ENCODE results near the gene CDH15.
A peak's percentile ranks its signal among the peaks of the same experiment; 100 is the strongest.

Gene CDH15

GRCh38 chr16:89154390-89155183, 17.0 kb upstream of the CDH15 start:
- no peaks in the 10 kb centered on the region for H3K4me1 Mint-ChIP-seq
- H3K9me3 Mint-ChIP-seq = no peaks in the 10 kb centered on the region
- H3K27ac Mint-ChIP-seq (ENCODE audit: low read depth) = no peak overlapping the region
- no peak overlapping the region for H3K4me3 Mint-ChIP-seq
- peaks cover 5% of the 10 kb centered on the region for H3K36me3 Mint-ChIP-seq (ENCODE audit: insufficient read depth)
- ATAC-seq (replicated peaks; ENCODE audit: extremely low read depth, poor library complexity, severe bottlenecking) (no peak), DNase-seq (ENCODE audit: low spot score in 2 of 2) (no peak)
- H3K27me3 Mint-ChIP-seq = no peaks in the 10 kb centered on the region

- Mint-ChIP-seq H3K36me3 (ENCODE audit: insufficient read depth) (peaks cover 5% of the 10 kb centered on the region), H3K4me1 (no peaks in the 10 kb centered on the region), H3K27ac (ENCODE audit: low read depth) (no peak overlapping the region), H3K27me3 (no peaks in the 10 kb centered on the region), H3K4me3 (no peak overlapping the region), H3K9me3 (no peaks in the 10 kb centered on the region)
- ATAC-seq (replicated peaks; ENCODE audit: extremely low read depth, poor library complexity, severe bottlenecking) = no peak
- no peak for DNase-seq (ENCODE audit: low spot score in 2 of 2)
Observed at GRCh38 chr16:89155184-89155679, 16.3 kb upstream of the CDH15 start.

GRCh38 chr16:89155851-89156739, 15.5 kb upstream of the CDH15 start:
- Mint-ChIP-seq H3K27ac (ENCODE audit: low read depth) (peak overlapping the region; percentile 19), H3K9me3 (no peaks in the 10 kb centered on the region), H3K36me3 (ENCODE audit: insufficient read depth) (peaks cover 4% of the 10 kb centered on the region), H3K27me3 (no peaks in the 10 kb centered on the region), H3K4me3 (no peak overlapping the region), H3K4me1 (no peaks in the 10 kb centered on the region)
- no peak for DNase-seq (ENCODE audit: low spot score in 2 of 2)
- ATAC-seq (replicated peaks; ENCODE audit: extremely low read depth, poor library complexity, severe bottlenecking) = no peak

GRCh38 chr16:89156740-89157645, 14.6 kb upstream of the CDH15 start:
- no peak for DNase-seq (ENCODE audit: low spot score in 2 of 2)
- H3K9me3 Mint-ChIP-seq = no peaks in the 10 kb centered on the region
- H3K36me3 Mint-ChIP-seq (ENCODE audit: insufficient read depth) = peaks cover 4% of the 10 kb centered on the region
- H3K4me3 Mint-ChIP-seq = no peak overlapping the region
- peak overlapping the region; percentile 19 for H3K27ac Mint-ChIP-seq (ENCODE audit: low read depth)
- no peaks in the 10 kb centered on the region for H3K4me1 Mint-ChIP-seq
- no peak for ATAC-seq (replicated peaks; ENCODE audit: extremely low read depth, poor library complexity, severe bottlenecking)
- no peaks in the 10 kb centered on the region for H3K27me3 Mint-ChIP-seq

GRCh38 chr16:89157778-89158177, 13.8 kb upstream of the CDH15 start:
- Mint-ChIP-seq H3K4me3 (no peak overlapping the region), H3K9me3 (no peaks in the 10 kb centered on the region), H3K27me3 (no peaks in the 10 kb centered on the region), H3K4me1 (no peaks in the 10 kb centered on the region), H3K27ac (ENCODE audit: low read depth) (no peak overlapping the region), H3K36me3 (ENCODE audit: insufficient read depth) (peaks cover 5% of the 10 kb centered on the region)
- no peak for ATAC-seq (replicated peaks; ENCODE audit: extremely low read depth, poor library complexity, severe bottlenecking)
- DNase-seq (ENCODE audit: low spot score in 2 of 2) = no peak

- no peak overlapping the region for H3K4me3 Mint-ChIP-seq
- H3K27ac Mint-ChIP-seq (ENCODE audit: low read depth) = peak overlapping the region; percentile 64
- H3K27me3 Mint-ChIP-seq = no peaks in the 10 kb centered on the region
- no peaks in the 10 kb centered on the region for H3K9me3 Mint-ChIP-seq
- ATAC-seq (replicated peaks; ENCODE audit: extremely low read depth, poor library complexity, severe bottlenecking) = no peak
- DNase-seq (ENCODE audit: low spot score in 2 of 2) = no peak
- H3K4me1 Mint-ChIP-seq = no peaks in the 10 kb centered on the region
- peaks cover 7% of the 10 kb centered on the region for H3K36me3 Mint-ChIP-seq (ENCODE audit: insufficient read depth)
Observed at GRCh38 chr16:89159066-89159849, 12.3 kb upstream of the CDH15 start.

- Mint-ChIP-seq H3K4me3 (no peak overlapping the region), H3K27me3 (no peaks in the 10 kb centered on the region), H3K9me3 (no peaks in the 10 kb centered on the region), H3K27ac (ENCODE audit: low read depth) (peak overlapping the region; percentile 64), H3K36me3 (ENCODE audit: insufficient read depth) (peaks cover 8% of the 10 kb centered on the region), H3K4me1 (no peaks in the 10 kb centered on the region)
- ATAC-seq (replicated peaks; ENCODE audit: extremely low read depth, poor library complexity, severe bottlenecking) (no peak), DNase-seq (ENCODE audit: low spot score in 2 of 2) (no peak)
Observed at GRCh38 chr16:89159850-89160354, 11.6 kb upstream of the CDH15 start.

GRCh38 chr16:89160977-89161701, 10.4 kb upstream of the CDH15 start:
- no peaks in the 10 kb centered on the region for H3K4me1 Mint-ChIP-seq
- ATAC-seq (replicated peaks; ENCODE audit: extremely low read depth, poor library complexity, severe bottlenecking) = no peak
- H3K36me3 Mint-ChIP-seq (ENCODE audit: insufficient read depth) = peaks cover 11% of the 10 kb centered on the region
- no peak for DNase-seq (ENCODE audit: low spot score in 2 of 2)
- no peak overlapping the region for H3K4me3 Mint-ChIP-seq
- H3K27me3 Mint-ChIP-seq = no peaks in the 10 kb centered on the region
- H3K9me3 Mint-ChIP-seq = no peaks in the 10 kb centered on the region
- no peak overlapping the region for H3K27ac Mint-ChIP-seq (ENCODE audit: low read depth)

GRCh38 chr16:89161763-89162713, 9.5 kb upstream of the CDH15 start:
- Mint-ChIP-seq H3K27ac (ENCODE audit: low read depth) (no peak overlapping the region), H3K27me3 (no peaks in the 10 kb centered on the region), H3K4me3 (no peak overlapping the region), H3K9me3 (no peaks in the 10 kb centered on the region), H3K36me3 (ENCODE audit: insufficient read depth) (peaks cover 11% of the 10 kb centered on the region), H3K4me1 (no peaks in the 10 kb centered on the region)
- ATAC-seq (replicated peaks; ENCODE audit: extremely low read depth, poor library complexity, severe bottlenecking) (no peak), DNase-seq (ENCODE audit: low spot score in 2 of 2) (no peak)

GRCh38 chr16:89163297-89163696, 8.3 kb upstream of the CDH15 start:
- H3K27me3 Mint-ChIP-seq = no peaks in the 10 kb centered on the region
- H3K27ac Mint-ChIP-seq (ENCODE audit: low read depth) = no peak overlapping the region
- DNase-seq (ENCODE audit: low spot score in 2 of 2) (no peak), ATAC-seq (replicated peaks; ENCODE audit: extremely low read depth, poor library complexity, severe bottlenecking) (no peak)
- no peak overlapping the region for H3K4me3 Mint-ChIP-seq
- no peaks in the 10 kb centered on the region for H3K4me1 Mint-ChIP-seq
- no peaks in the 10 kb centered on the region for H3K9me3 Mint-ChIP-seq
- H3K36me3 Mint-ChIP-seq (ENCODE audit: insufficient read depth) = peaks cover 12% of the 10 kb centered on the region
